Measurements from ENCODE around the gene DUSP22.

- TF ChIP-seq SIN3A (IDR thresholded peaks at IDR 0.05; ENCODE audit: borderline replicate concordance, insufficient read depth, low read depth, low read length): no peak
- TF ChIP-seq, protein P1, sequence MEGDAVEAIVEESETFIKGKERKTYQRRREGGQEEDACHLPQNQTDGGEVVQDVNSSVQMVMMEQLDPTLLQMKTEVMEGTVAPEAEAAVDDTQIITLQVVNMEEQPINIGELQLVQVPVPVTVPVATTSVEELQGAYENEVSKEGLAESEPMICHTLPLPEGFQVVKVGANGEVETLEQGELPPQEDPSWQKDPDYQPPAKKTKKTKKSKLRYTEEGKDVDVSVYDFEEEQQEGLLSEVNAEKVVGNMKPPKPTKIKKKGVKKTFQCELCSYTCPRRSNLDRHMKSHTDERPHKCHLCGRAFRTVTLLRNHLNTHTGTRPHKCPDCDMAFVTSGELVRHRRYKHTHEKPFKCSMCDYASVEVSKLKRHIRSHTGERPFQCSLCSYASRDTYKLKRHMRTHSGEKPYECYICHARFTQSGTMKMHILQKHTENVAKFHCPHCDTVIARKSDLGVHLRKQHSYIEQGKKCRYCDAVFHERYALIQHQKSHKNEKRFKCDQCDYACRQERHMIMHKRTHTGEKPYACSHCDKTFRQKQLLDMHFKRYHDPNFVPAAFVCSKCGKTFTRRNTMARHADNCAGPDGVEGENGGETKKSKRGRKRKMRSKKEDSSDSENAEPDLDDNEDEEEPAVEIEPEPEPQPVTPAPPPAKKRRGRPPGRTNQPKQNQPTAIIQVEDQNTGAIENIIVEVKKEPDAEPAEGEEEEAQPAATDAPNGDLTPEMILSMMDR (IDR thresholded peaks at IDR 0.05): no peak
- TF ChIP-seq POLR2AphosphoS5 (IDR thresholded peaks at IDR 0.05; ENCODE audit: low read depth, low read length): no peak
- TF ChIP-seq TCF7L2 (IDR thresholded peaks at IDR 0.05; ENCODE audit: low read depth, low read length): no peak
Measured at GRCh38 chr6:330948-331347, 38.7 kb downstream of the DUSP22 start.
